HG03460 (cell line): ENCODE data around the gene CCDC6.
"Not testable (repeated sequence)": the region's sequence is repeated elsewhere in the genome, so short reads cannot be mapped to it uniquely, and the experiment has no call there.

ENCODE experiments used
- ATAC-seq: cut with Tn5 transposase; IDR thresholded peaks from one replicate; pipeline ENCODE4 v1.9.1; 2021; ENCODE audit not compliant: unreplicated experiment

Gene CCDC6

DNA sequence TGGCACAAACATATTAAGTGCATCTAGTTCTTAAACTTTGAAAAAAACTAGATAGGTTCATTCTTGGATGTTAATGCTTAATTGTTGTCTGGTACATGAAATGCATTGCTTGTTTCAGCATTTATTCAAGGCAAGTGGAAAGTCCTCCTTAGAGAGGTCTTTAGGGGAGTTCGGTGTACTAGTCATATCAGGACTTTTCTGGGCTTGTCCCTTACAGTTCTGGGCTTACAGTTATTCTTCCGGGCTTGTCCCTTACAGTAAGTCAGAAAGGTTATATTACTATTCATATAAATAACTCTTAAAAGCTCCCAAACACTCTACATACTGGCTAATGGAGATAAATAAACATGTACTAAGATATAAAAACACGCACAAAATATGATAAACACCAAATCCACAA is 91.5 kb downstream of the CCDC6 start:
- ATAC-seq = no peak

DNA sequence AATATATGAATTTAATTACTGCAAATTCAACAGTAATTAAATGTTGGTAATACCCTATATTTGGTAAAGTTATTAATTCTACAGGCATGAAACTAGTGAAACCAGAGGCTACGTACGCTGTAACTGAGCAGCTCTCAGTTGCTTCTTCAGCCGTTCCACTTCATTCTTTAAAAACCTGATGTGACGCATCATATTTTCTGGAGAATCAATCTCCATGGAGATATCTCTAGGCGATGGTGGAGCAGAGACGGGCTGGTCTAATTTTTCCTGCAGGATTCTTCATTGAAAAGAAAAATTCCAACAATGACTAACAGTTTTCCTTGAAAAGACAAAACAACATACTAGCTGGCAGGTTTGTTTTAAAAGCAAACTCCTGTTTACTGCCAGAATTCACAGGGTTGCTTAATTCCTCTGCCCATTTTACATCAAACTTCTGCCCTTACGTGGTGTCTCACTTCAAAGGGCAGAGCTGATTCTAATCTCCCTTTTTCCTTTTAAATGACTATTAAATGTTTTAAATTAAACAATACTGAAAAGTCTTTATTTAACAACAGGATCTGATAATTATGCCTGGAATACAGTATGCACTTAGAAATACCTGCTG is 93.7 kb downstream of the CCDC6 start:
- ATAC-seq = no peak

DNA sequence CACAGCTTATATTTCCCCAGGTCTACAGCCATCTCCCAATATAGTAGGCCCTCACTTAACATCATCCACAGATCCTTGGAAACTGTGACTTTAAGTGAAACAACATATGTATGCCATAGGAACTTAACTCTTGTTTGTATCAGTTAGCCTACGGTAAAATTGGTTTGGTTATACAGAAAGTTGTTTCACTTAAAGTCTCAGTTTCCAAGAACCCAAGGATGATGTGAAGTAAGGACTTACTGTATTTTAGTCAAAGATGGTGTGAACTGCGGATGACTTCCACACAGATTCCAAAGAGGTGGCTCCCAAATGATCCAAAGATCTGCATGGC is 96.7 kb downstream of the CCDC6 start:
- ATAC-seq = no peak

DNA sequence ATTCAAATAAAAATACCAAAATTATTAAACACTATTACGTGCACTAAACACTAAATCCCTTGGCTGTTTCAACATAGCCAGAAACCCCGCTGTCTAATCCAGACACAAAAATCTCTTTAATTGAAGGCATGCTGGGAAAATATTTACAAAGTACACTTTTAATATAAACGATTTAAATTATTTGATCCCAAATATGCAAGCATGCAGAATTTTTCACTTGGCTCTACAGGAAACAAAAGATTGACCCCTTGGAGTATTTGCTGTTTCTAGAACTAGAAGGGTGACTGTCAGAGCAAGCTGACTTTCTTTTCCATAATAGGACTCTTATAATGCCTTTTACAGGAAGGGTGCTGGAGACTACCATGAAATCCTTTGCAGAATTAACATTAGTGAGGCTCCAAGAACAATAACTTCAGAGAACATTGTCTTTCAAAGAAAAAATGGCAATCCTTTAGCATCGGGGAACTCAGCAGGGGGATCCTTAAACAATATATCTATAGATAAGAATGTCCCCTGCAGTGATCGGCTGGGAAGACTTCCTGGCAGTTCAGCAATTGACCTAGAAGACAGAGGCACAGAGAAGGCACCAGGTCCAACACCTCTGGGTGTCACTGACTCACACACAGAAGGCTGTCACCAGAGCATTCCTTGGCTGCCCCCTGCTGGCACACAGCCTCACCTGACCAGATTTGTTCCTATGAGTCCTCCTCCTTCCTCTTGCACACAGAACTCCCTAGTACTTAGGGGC is 97.3 kb downstream of the CCDC6 start:
- peak; percentile 96 for ATAC-seq

DNA sequence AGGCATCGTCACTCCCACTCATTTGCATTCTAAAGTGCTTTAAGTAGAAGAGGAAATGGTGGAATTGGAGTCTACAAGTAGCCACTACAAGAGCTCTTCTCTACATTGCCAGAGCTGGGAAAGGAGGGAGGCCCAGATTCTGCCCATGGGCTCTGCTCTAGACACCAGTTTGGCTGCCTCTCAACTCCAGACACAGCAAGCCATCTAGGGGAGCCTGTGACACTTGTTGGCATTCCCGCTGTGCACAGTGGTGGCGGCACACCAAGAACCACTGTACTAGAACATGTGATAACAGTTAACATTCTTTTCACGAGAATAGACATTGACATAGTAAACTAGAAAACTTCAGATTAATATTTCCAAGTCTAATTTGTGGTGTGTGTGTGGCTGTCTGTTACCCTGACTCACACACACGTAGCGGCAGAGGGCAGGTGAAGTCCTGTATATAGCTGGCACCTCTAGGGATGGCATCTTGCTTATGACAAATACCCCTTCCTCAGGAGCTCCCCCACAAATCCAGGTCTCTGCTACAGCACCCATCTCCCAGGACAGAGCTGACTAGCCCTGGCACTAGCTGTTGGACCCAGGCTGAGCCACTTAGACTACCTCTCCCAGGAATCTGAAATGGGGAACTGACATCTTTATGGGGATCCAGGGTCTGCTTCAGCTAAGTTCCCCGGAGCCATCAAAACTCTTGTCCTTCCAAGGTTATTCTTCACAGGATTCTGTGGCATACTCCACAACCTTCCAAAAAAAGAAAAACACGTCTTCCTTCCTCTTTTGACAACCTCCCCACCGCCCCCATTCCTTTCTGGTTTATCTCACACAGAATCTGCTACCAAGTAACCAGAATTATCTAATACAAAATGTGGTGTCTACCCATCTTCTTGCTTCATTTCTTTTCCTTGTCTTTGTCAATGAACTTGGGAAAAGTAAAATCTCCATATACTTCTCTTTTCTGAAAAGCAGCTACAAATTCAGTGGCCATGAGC is 98.4 kb downstream of the CCDC6 start:
- ATAC-seq = no peak

DNA sequence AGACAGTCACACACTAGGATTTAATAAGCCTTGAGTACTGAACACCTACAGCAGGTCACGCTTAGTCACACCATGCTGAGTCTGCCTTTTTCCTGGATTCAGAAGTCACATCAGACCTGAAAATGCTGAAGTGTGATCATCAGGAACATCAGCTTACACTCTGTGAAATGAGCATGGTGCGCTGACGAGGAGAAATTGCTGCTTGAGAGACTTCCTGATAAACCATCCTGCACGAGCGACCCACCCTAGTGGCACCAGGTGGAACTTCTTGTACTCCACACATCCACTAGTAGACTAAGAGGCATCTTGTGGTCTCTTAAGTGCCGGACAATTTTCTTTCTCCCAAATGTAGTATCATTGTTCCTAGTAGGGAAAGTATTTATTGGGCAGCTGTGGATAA is 101.3 kb downstream of the CCDC6 start:
- ATAC-seq = no peak

DNA sequence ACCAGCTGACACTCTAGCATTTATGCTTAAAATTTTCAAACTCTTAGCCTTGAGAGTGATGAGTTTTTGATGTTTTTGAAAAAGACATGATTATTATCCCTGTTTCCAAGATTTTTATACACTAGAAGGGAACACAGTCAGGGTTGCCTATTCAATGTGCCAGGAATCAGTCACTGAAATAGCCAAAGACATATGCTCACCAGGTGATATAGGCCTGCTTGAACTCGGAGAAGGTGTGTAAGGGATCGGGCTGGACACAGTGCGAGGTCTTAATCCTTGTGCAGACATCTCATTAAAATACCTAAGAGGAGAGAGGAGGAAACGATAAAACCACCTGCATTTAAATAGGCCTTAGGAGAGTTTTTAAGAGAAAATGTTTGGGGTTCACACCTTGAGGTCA is 102.1 kb downstream of the CCDC6 start:
- no peak for ATAC-seq

DNA sequence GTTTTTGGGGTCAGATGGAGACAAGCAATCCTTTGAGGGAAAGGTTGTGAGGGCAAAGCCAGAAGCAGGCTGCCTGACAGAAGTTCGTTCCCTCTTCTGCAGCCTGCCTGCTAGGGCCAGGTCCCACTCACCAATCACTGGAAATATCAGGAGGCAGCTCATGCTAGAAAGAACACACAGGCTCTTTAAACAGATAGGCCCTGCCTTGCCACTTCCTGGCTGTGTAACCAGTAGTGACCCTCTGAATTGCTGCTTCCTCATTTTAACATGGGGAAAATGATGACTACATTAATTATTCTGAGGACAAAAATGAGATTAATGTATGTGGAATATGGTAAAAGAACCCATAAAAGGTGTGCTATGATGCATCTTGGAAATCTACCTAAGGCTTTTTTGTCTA is 102.6 kb downstream of the CCDC6 start:
- no peak for ATAC-seq

DNA sequence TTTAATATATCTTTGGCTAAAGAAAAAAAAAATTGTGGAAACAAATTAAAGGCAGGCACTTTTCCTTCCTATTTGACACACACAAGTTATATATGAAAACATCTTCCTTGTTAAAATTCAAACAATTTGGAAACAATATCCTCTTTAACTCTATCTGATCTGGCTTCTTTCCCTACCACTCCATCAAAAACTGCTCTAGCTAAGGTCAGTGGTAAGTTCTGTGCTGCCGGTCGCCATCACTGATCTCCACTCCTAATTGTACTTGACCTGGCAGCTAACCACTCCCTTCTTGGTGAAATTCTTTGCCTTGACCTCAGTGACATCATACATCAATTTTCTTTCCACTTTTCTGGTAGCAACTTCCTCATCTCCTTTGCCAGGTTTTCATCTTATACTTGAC is 105.2 kb downstream of the CCDC6 start:
- no peak for ATAC-seq

DNA sequence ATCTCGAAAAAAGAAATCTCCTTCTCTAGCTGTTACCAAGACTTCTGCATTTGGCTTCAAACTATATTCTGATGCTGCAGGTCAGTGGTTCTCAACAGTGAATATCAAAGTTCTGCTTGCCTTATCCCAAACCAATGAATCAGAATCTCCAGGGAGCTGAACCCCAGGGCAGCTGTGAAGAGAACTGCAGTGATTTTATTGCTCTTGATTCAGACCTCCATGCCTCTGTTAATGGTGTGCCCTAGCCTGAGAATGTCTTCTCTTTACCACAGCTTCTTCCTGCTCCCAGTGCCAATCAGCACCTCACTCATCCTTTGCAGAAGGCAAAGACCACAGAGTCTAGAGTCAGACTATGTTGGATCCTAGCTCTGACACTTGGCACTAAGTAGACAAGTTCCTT is 106.9 kb downstream of the CCDC6 start:
- no peak for ATAC-seq

DNA sequence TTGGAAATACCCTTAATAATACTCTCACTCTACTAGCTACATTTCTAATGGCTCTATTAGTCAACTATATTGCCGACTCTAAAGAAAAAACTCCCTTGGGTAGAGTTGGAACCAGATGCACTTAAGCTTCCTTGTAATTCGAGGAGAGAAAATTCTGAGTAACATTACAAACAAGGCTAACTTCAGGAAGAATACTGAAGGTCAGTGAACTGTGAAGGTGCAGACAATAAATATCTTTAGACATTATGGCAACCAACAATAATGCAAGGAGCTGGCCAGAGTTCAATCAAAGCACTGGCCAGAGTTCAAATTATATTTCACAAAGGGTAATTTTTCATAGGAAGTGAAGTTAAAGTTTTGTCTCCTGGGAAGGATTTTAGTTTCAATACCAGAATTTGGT is 112.4 kb downstream of the CCDC6 start:
- ATAC-seq = no peak

DNA sequence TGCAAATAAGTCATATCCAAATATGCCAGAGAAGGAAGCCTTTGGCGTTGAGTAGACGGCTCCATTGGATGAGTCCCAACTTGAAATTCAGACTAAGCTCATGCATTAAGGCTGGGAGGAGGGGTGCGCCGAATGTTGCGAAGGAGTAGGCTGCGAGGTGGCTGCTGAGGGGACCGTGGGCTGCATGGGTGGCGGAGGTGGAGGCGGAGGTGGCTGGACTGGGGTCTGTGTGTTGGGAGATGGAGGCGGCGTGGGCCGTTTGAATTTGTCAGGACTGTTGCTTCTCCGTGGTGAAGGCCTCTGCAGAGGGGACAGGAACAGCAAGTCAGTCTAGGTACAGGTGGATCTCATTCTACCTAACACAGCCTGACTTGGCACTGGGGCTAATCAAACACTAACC is 113.5 kb downstream of the CCDC6 start:
- no peak for ATAC-seq

DNA sequence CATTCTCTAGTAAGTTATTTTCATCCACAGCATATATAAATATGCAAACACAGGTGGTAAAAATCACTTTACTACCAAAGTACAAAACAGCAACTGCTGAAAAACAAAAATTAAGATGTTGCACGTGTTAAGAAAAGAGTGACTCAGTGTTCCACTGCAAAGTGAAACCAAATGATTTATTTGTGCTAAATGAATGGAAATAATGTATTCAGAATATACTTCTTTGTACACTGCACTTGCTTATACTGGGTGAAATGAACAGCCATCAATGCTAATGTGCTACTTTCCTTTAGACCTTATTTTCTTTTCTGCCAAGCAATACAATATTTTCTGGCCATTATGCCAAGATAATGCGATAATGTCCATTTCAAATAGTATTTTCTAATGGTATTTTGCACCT is 114.8 kb downstream of the CCDC6 start:
- no peak for ATAC-seq

DNA sequence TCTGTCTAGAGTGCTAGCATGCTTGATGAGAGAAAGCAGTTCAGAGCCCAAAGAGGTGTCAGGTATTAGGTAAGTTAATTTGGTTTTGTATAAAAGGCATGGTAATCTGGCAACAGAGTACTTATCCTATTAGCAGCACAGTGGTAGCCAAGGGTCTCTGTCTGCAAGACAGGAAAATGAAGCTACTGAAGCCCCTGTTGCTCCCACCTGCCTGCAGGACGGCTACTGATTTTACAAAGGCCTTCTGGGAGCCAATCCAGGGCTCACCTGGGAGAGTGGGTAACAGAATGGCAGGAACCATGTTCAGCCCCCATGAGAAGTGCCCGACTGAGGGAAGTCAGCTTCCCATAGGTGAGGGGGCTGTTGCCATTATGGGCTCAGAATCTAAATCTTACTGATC is 116.3 kb downstream of the CCDC6 start:
- ATAC-seq = not testable (repeated sequence)

DNA sequence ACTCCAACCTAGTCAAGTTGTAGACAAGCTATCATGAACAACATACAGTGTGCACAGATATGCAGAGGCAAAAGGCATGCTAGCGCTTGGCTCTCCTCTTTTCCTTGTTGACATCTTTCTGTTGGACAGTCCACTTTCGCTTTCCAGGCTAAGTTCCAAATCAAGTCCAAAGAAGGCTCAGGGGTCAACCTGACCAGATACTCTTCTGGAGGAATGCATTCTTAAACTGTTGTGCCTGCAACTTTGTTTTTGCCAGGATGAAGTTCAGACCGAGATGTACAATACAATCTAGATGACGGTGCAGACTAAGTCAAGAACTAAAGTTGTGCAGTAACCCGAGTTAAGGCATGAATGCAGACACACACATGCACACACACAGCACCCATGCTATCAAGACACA is 117.4 kb downstream of the CCDC6 start:
- not testable (repeated sequence) for ATAC-seq

DNA sequence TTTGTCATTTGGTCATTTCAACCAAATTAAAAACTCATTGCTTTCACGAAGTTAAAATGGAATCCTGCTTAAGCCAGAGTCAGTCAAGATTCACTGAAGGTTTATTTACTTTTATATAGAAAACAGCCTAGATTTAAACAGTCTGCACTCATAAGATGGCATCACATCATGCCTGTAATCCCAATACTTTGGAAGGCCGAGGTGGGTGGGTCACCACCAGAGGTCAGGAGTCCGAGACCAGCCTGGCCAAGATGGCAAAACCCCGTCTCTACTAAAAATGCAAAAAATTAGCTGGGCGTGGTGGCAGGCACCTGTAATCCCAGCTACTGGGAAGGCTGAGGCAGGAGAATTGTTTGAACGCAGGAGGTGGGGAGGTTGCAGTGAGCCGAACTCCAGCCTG is 119.3 kb downstream of the CCDC6 start:
- ATAC-seq = not testable (repeated sequence)

DNA sequence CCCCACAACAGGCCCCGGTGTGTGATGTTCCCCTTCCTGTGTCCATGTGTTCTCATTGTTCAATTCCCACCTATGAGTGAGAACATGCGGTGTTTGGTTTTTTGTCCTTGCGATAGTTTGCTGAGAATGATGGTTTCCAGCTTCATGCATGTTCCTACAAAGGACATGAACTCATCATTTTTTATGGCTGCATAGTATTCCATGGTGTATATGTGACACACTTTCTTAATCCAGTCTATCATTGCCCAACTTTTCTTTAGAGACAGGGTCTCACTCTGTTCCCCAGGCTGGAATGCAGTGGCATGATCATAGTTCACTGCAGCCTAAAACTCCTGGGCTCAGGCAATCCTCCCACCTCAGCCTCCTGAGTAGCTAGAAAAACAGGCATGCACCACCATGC is 120.9 kb downstream of the CCDC6 start:
- not testable (repeated sequence) for ATAC-seq

DNA sequence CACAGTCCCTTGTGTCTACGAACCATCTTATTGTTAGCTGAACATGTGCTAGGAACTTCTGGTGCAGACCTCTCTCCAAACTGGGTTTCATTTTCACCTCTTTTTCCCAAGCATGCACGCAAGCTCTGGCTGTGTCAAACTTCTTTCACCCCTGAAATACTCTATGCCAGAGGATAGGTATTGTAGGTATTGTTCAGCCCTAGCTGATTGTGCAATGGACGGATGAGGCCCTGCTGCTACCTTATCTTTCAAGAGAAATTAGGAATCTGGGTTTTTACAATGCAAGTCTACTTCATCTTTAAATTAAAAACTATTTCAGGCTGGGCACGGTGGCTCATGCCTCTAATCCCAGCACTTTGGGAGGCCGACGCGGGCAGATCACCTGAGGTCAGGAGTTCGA is 124.8 kb downstream of the CCDC6 start:
- ATAC-seq = no peak

DNA sequence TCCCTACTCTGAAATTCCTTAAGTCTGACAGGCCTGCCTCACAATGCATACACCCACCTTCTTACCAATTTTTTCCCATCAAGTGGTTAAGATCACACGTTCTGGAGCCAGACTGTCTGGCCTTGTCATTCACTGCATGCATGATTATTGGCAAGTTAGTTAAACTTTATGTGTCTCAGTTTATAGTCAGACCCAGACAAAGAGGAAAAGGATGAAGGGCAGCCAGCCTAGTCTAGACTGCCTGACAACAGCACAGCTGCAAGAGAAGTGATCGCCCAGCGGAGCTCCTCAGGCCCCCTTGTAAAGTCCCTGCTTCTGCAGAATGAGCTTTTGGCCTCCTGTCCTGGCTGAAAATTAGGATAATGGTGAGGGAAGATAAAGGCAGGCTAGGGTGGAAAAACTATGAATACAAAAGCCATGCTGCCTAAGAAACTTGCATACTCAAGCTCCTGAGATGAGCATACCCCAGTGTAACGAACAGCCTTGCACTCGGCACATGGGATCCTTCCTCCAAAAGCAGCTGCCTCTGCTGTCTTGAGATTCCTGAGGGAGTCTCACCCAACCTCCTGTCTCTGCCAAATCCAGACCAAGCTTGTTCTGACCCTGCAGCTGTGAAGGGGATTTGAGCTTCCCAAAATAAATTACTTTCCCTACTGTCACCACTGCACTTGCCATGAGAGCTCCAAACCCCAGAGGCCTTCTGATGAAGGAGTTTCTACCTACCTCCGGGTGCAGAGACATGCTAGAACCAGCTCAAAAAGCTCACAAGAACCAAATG is 126.4 kb downstream of the CCDC6 start:
- ATAC-seq = no peak

DNA sequence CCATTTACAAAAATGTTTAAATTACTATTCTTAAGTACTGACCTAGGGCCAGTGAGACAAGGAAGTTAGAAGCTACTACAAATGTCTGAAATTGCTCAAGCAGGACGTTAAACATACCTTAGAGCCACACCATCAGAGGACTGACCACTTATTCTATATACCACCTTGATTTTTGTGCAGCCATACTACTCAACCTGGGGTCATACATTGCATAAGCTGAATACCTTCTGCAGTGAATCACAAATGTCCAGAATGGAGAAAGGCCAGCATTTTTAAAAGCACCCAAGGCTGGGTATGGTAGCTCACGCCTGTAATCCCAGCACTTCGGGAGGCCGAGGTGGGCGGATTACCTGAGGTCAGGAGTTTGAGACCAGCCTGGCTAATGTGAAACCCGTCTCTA is 131.9 kb downstream of the CCDC6 start:
- ATAC-seq = no peak

DNA sequence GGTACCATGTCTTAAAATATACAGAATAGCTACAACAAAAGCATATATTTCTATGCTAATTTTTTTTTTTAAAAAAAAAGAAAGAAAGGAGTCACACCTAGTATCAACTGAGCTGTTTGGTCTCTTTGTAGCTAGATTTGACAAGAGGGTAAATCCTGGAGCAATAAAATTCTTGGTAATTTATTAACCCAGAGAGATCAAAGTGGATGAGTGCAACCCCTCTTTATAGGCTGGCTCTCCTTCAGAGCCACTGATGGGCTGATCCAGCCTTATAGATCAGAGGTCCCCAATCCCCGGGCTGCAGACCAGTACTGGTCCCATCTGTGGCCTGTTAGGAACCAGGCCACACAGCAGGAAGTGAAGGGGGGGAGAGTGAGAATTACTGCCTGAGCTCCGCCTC is 133.3 kb downstream of the CCDC6 start:
- ATAC-seq = no peak
